K562 treated with DMSO at 1 percent for 12 hours (cell line): ENCODE measurements around the gene NEK11. TPM values are rescaled to one million over a fixed set of nuclear protein-coding genes. Genes with fewer than 3 reads are reported as not detected.

Source experiments
- total RNA-seq: library from RNA; unstranded; fragments of 300-600 nt; gene quantifications from 2 replicates; pipeline ENCODE4 v1.2.3, GENCODE V29; 2022; ENCODE audit not compliant: insufficient read depth

Gene NEK11, protein sequence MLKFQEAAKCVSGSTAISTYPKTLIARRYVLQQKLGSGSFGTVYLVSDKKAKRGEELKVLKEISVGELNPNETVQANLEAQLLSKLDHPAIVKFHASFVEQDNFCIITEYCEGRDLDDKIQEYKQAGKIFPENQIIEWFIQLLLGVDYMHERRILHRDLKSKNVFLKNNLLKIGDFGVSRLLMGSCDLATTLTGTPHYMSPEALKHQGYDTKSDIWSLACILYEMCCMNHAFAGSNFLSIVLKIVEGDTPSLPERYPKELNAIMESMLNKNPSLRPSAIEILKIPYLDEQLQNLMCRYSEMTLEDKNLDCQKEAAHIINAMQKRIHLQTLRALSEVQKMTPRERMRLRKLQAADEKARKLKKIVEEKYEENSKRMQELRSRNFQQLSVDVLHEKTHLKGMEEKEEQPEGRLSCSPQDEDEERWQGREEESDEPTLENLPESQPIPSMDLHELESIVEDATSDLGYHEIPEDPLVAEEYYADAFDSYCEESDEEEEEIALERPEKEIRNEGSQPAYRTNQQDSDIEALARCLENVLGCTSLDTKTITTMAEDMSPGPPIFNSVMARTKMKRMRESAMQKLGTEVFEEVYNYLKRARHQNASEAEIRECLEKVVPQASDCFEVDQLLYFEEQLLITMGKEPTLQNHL
- total RNA-seq, result 1.1 TPM in 1 of 2 replicates, not detected in the other

GRCh38 chr3:131026321-131027151 lies at the start of gene NEK11, which contains the start of gene ASTE1:
NEK11 (plus strand) TSS chr3:131026877; CDS start chr3:131029709, 2,832 bp downstream.
ASTE1 (minus strand) TSS chr3:131026825; CDS start chr3:131025306, 1,519 bp downstream.

GRCh38 chr3:131381445-131382291 lies 355.0 kb downstream of the NEK11 start, which contains the start of gene NUDT16:
NUDT16 (plus strand) TSS chr3:131381774; CDS start chr3:131381805, 31 bp downstream.

Other genes starting within 250 kb of the NEK11 start
- gene ATP2C1, start 132.8 kb upstream of the NEK11 start, total RNA-seq, result 18.9 and 29.9 TPM in 2 replicates
- gene ASTE1, start 52 bp upstream of the NEK11 start, total RNA-seq, result 1.6 and 3.4 TPM in 2 replicates